Measurements from ENCODE around the gene SLC25A42.
"Not testable (repeated sequence)": the region's sequence is repeated elsewhere in the genome, so short reads cannot be mapped to it uniquely, and the experiment has no call there.

Gene SLC25A42

DNA sequence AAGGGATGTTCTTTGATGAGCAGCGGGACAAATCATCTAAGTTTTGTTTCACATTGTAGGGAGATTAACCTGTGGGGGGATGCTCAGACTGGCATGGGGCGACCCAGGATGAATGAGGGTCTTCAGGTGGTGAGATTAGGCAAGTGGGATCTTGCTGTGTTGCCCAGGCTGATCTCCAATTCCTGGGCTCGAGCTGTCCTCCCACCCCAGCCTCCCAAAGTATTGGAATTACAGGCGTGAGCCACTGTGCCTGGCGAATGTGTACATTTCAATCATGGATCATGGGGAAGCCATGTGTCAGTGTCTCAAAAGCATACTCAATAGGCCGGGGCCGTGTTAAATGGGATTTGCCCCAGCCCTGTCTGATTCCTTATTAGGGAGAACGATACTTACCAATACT lies 8.1 kb downstream of the SLC25A42 start:
- DNase-seq = no peak

GRCh38 chr19:19074196-19074882 lies 10.5 kb downstream of the SLC25A42 start:
- DNase-seq = no peak

DNA sequence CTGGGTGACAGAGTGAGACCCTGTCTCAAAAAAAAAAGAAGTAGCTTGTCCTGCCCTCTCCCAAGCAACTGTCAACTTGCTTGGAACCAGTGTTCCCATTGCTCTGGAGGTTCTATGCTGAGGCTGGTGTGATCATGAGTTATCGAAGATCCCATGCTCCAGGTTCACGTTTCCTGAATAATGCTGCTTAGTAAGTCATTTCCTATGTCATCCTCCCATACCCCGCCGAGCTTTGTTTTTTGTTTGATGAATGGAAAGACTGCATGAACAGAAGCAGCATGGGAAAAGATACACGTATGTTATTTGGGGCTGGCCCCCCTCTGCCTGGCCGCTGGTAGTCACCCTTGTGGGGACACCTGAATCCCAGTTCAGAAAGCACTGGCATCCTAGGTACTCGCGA lies 11.3 kb downstream of the SLC25A42 start:
- DNase-seq = no peak

- no peak for DNase-seq
These were observed 12.7 kb downstream of the SLC25A42 start for GRCh38 chr19:19076476-19076875.

DNA sequence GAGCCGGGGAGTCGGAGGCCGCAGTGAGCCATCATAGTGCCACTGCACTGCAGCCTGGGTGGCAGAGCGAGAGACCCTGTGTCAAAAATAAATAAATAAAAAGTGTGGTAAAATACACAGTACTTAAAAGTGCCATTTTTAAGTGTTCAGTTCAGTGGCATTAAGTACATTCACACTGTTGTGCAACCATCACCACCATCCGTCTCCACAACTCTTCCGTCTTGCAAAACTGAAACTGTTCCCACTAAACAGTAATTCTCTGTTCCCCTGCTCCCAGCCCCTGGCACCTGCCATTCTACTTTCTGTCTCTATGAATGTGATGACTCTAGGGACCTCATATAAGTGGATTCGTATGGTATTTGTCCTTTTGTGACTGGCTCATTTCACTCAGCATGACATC lies 13.3 kb downstream of the SLC25A42 start:
- no peak for DNase-seq

DNA sequence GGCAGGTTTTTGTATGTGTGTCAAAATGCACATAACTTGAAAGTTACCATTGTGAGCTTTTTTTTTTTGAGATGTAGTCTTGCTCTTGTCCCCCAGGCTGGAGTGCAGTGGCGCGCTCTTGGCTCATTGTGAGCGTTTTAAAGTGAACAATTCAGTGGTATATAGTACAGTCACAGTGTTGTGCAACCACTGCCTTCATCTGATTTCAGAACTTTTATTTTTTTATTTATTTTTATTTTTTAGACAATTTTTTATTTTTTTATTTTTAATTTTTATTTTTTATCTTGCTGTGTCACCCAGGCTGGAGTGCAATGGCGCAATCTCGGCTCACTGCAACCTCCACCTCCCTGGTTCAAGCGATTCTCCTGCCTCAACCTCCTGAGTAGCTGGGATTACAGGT lies 15.0 kb downstream of the SLC25A42 start:
- DNase-seq = no peak

DNA sequence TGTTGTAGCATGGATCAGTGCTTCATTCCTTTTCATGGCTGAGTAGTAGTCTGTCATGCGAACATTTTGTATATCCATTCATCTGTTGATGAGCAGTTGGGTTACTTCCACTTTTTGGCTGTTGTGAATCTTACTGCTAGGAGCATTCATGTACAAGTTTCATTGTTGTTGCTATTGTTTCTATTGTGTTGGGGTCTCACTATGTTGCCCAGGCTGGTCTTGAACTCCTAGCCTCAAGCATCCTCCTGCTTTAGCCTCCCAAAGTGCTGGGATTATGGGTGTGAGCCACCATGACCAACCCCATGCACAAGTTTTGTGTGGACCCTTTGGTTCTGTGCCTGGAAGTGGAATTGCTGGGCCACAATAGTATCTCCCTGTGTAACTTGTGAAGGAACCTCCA lies 15.8 kb downstream of the SLC25A42 start:
- DNase-seq = no peak

- no peak for DNase-seq
These were observed 17.9 kb downstream of the SLC25A42 start for GRCh38 chr19:19081642-19082151.

DNA sequence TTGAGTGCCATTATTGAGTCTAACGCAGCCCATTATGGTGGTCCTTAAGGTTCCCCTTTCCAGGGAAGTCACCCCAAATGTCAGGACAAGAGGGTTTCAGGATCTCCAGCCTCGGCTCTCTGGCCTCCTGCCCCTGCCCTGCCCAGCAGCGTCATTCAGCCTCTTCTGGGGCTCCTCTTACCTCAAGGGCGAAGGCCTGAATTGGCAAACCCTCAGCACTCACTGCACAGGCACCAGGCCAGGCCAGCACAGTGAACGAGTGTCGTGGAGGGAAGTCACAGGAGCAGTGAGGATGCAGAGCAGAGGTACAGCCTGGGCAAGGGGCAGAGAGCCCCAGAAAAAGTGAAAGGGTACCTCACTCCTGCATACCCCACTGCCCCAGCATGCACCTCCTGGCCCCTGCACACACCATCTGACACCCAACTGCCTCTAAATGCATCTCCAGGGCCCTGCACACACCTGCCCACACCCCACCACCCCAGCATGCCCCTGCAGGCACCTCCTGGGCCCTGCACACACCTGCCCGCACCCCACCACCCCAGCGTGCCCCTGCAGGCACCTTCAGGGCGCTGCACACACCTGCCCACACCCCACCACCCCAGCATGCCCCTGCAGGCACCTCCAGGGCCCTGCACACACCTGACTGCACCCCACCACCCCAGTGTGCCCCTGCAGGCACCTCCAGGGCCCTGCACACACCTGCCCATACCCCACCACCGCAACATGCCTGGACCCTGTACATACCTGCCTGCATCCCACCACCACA lies 19.8 kb downstream of the SLC25A42 start:
- DNase-seq = no peak

GRCh38 chr19:19087676-19088075 lies 23.9 kb downstream of the SLC25A42 start:
- DNase-seq = no peak

- DNase-seq = no peak
These were observed 30.7 kb downstream of the SLC25A42 start for GRCh38 chr19:19094513-19094912.

- no peak for DNase-seq
These were observed 31.9 kb downstream of the SLC25A42 start for GRCh38 chr19:19095691-19096090.

DNA sequence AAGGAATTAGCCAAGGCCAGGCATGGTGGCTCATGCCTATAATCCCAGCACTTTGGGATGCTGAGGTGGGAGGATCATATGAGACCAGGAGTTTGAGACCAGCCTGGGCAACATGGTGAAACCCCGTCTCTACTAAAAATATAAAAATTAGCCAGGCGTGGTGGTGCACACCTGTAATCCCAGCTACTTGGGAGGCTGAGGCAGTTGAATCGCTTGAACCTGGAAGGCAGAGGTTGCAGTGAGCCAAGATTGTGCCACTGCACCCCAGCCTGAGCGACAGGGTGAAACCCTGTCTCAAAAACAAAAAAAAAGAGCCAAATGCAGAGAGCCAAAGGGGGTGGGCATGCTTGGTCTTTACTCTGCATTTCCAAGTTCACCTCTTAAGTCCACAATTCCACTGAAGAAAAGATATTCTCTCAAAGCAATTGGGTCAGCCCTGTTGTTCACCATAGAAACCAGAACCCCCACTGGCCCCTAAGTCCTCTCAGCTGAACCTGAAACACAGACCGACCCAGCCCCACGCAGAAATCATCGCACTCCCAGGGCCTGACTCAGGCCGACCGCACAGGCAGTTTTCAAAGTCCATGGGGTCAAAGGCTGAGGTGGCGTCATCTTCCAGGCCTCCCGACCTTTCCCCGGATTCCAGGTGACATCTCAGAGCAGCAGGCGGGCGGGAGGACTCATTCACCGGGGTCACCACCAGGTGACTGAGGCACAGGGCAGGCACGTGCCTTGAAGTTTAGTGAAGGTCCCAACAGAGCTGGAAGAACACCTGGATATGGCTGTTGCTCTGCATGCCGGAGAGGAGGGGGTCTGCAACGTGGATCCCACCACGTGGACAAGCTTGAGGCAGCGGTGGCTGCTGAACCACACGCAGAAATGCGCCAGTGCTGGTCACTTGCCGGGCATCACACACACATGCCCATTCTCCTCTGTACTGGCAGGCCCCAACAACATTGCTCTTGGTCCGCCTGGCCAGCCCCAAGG lies 33.1 kb downstream of the SLC25A42 start:
- DNase-seq = no peak

- DNase-seq = no peak
These were observed 34.4 kb downstream of the SLC25A42 start for GRCh38 chr19:19098084-19098702.

DNA sequence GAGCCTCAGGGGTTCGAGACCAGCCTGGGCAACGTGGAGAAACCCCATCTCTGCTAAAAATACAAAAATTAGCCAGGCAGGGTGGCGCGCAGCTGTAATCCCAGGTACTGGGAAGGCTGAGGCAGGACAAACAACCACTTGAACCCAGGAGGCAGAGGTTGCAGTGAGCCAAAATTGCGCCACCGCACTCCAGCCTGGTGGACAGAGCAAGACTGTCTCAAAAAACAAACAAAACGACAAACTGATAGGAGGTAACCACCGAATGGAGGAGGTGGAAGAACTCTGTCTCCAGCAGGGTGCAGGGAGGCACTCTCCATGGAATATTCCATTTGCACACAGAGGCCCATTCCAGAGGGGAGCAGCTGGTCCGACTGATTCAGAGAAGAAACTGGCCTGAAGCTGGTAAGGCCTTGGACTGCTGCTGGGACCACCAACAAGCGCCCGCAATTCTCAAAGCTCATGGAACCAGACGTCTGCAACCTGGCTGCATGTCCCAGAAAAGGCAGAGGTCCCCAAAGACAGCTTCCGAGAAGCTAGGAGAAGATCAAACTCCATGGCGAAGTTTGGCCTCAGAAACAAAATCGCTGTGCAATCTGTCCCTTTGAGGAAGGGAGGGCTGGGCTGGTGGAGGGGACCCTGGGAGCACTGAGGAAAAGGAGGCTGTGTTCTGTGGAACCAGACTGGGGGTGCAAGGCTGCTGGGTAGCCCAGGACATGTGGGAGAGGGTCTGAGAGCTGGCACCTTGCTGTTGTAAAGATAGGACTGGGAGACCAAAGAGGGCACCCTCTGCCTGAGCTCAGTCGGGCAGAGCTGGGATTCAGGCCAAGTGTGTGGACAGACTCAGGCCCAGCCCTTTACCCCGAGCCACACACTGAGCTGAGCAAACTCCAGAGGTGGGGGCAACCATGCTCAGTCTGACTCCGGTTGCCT lies 35.2 kb downstream of the SLC25A42 start:
- no peak for DNase-seq

DNA sequence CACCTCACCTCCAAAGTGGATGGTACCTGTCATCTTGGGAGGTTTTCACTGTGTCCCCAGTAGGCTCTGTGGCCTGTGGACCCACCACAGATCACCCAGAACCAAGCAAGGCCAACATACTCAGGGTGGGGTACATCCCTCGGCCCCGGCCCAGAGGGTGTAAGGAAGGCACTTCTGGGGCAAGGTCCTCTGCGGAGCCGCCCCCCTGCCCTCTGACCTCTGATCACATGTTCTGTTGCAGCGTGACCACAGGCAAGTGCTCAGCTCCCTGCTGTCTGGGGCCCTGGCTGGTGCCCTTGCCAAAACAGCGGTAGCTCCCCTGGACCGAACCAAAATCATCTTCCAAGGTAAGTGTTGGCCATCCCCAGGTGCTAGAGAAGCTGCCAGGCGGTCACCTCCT lies 37.7 kb downstream of the SLC25A42 start:
- no peak for DNase-seq

DNA sequence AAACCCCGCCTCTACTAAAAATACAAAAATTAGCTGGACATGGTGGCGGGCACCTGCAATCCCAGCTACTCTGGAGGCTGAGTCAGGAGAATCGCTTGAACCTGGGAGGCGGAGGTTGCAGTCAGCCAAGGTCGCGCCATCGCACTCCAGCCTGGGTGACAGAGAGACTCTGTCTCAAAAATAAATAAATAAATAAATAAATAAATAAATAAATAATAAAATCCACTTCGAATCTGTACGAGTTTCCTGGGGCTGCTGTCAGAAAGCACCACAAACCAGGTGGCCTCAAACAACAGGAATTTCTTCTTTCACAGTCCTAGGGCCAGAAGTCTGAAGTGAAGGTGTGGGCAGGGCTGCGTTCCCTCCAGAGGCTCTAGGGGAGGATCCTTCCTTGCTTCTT lies 38.8 kb downstream of the SLC25A42 start:
- DNase-seq = not testable (repeated sequence)

GRCh38 chr19:19103167-19103566 lies 39.4 kb downstream of the SLC25A42 start:
- no peak for DNase-seq

DNA sequence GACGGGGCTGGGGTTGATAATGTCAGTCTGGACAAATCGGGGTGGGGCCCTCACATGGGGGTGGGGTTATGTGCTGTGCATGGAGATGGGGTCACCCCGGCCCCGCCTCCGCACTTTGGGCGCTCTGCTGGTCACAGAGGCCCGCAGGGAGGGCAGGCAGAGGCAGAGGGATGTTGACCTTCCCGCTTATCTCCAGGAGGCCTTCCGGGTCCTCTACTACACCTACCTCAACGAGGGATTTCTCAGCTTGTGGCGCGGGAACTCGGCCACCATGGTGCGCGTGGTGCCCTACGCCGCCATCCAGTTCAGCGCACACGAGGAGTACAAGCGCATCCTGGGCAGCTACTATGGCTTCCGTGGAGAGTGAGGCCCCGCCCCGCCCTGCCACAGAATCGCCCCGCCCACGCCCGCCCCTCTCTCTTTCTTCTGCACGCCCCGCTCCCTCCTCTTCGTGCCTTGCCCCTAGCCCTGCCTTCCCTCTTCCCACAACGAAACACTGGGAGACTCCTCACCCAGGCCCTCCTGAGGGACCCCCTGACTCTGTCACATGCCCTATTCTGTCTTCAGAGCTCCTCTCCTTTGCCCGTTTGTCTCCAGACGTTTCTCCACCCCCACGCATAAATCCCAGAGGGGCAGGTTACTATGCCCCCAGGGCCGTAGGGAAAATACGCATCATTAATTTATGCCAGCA lies 41.7 kb downstream of the SLC25A42 start:
- peak; percentile 80 for DNase-seq

- DNase-seq = peak; percentile 60
These were observed 42.3 kb downstream of the SLC25A42 start for GRCh38 chr19:19106056-19106551.

DNA sequence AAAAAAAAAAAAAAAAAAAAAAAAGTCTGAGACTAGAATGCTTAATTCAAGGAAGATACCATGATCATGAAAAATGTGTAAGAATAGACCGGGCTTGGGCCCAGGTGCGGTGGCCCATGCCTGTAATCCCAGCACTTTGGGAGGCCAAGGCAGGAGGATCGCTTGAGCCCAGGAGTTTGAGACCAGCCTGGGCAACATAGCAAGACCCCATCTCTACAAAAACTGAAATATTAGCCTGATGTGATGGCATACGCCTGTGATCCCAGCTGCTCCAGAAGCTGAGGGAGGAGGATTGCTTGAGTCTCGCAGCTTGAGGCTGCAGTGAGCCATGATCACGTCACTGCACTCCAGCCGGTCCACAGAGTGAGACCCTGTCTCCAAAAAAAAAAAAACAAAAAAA lies 43.1 kb downstream of the SLC25A42 start:
- not testable (repeated sequence) for DNase-seq

All from right forelimb (tissue), 1 donor.